GM12878 (cell line): ENCODE measurements around the gene NHSL2. TPM values are rescaled to one million over a fixed set of nuclear protein-coding genes. Genes with fewer than 3 reads are reported as not detected.

Experiments
- ATAC-seq: fragments of 200-7000 bp; cut with Tn5 transposase; 3 replicates; pipeline ENCODE4 v1.9.1; 2020; ENCODE audit warnings: mild to moderate bottlenecking, moderate library complexity
- BruUV-seq: library from RNA; stranded (reverse); fragments of 400-500 nt; replicated peaks from 2 replicates; lab custom pipeline; 2021; lab: Mats Ljungman, UMichigan
- CTCF ChIA-PET: fragments of 300-600 bp; sonication (Branson Sonifier 250); formaldehyde crosslinking; extraction: SDS; loops from one replicate; lab custom pipeline; 2021; ENCODE audit warnings: inconsistent platforms; lab: Yijun Ruan, JAX
- POLR2A ChIA-PET: fragments of 350-600 bp; formaldehyde crosslinking; extraction: SDS; loops from one replicate; lab custom pipeline; 2021; ENCODE audit warnings: inconsistent platforms; lab: Charles Lee
- RAD21 ChIA-PET: fragments of 300-600 bp; sonication (Branson Sonifier 250); formaldehyde crosslinking; loops from one replicate; lab custom pipeline; 2023; ENCODE audit warnings: antibody characterized with exemption; ENCODE audit not compliant: unreplicated experiment; lab: Charles Lee
- SMC1A ChIA-PET: fragments of 300-600 bp; sonication (Branson Sonifier 250); formaldehyde crosslinking; loops from one replicate; lab custom pipeline; 2023; ENCODE audit not compliant: unreplicated experiment, uncharacterized antibody; lab: Charles Lee
- DNase-seq: peaks from one replicate; pipeline ENCODE4 v3.0.0-alpha.2; 2011; ENCODE audit warnings: low read depth, low spot score
- FAIRE-seq: peaks from 3 replicates; lab custom pipeline; 2011; peaks lifted over from hg19 to GRCh38; lab: Jason Lieb, UNC
- H2AFZ ChIP-seq: 2 replicates; pipeline ENCODE4 v1.6.0; 2011; ENCODE audit warnings: low read depth, low read length, control low read depth; ENCODE audit not compliant: control insufficient read depth
- H3K27ac ChIP-seq: 2 replicates; pipeline ENCODE4 v1.5.1; 2011; ENCODE audit warnings: control low read depth; ENCODE audit not compliant: control insufficient read depth, insufficient read depth
- H3K27me3 ChIP-seq, 2 experiments: replicated peaks in 1 of 2; 2 replicates each; pipeline versions ENCODE4 v1.6.0 to v1.6.1; 2011; ENCODE audit warnings: low read length in 1 of 2; ENCODE audit not compliant: control insufficient read depth in 2 of 2, insufficient read depth in 2 of 2
- H3K36me3 ChIP-seq, 2 experiments: 2 replicates each; pipeline ENCODE4 v1.5.1; 2011; ENCODE audit warnings: low read length in 1 of 2; ENCODE audit not compliant: control insufficient read depth in 2 of 2, insufficient read depth in 2 of 2
- H3K4me1 ChIP-seq: 2 replicates; pipeline ENCODE4 v1.6.1; 2011; ENCODE audit warnings: mild to moderate bottlenecking, low read length, moderate library complexity, mixed read lengths; ENCODE audit not compliant: control insufficient read depth, insufficient read depth
- H3K4me2 ChIP-seq: 2 replicates; pipeline ENCODE4 v1.6.0; 2011; ENCODE audit warnings: control low read depth; ENCODE audit not compliant: control insufficient read depth, insufficient read depth
- H3K4me3 ChIP-seq: fragments of 200-600 bp; sonication (generic); 2 replicates; pipeline ENCODE4 v1.5.1; 2016
- H3K79me2 ChIP-seq: 2 replicates; pipeline ENCODE4 v1.6.0; 2011; ENCODE audit warnings: low read length; ENCODE audit not compliant: control insufficient read depth, insufficient read depth
- H3K9ac ChIP-seq: 2 replicates; pipeline ENCODE4 v1.8.0; 2011; ENCODE audit warnings: low read length, control low read depth, mixed read lengths; ENCODE audit not compliant: control insufficient read depth, insufficient read depth
- H3K9me3 ChIP-seq: replicated peaks from 3 replicates; pipeline ENCODE4 v1.5.1; 2011; ENCODE audit warnings: mild to moderate bottlenecking, low read length; ENCODE audit not compliant: control insufficient read depth, insufficient read depth
- H4K20me1 ChIP-seq: 2 replicates; pipeline ENCODE4 v1.6.0; 2011; ENCODE audit not compliant: control insufficient read depth, insufficient read depth
- E2F4 ChIP-seq: IDR thresholded peaks from 2 replicates; pipeline ENCODE4 v1.6.1; 2012; ENCODE audit warnings: low read depth, low read length, improper control_type of control experiment
- EZH2 ChIP-seq: IDR thresholded peaks from 2 replicates; pipeline ENCODE4 v1.6.1; 2012; ENCODE audit warnings: low read depth, mild to moderate bottlenecking, control low read depth, inconsistent platforms, low read length, borderline replicate concordance; ENCODE audit not compliant: control insufficient read depth
- HDAC2 ChIP-seq: fragments of 200-600 bp; sonication (generic); IDR thresholded peaks from 2 replicates; pipeline ENCODE4 v1.6.1; 2017
- IKZF1 ChIP-seq: fragments of 450-650 bp; conservative IDR thresholded peaks from 2 replicates; pipeline ENCODE4 v1.6.1; 2017; ENCODE audit warnings: antibody characterized with exemption, mild to moderate bottlenecking
- MYC ChIP-seq: IDR thresholded peaks from 2 replicates; pipeline ENCODE4 v1.6.1; 2011; ENCODE audit warnings: mild to moderate bottlenecking, low read length, moderate library complexity, inconsistent platforms; ENCODE audit not compliant: insufficient read depth, insufficient replicate concordance, insufficient read length, severe bottlenecking
- SUZ12 ChIP-seq: fragments of 200-600 bp; sonication (generic); IDR thresholded peaks from one replicate; pipeline ENCODE4 v1.6.1; 2018; ENCODE audit warnings: antibody characterized with exemption, mild to moderate bottlenecking; ENCODE audit not compliant: unreplicated experiment
- TARDBP ChIP-seq: IDR thresholded peaks from 2 replicates; pipeline ENCODE4 v1.6.1; 2016; ENCODE audit warnings: borderline replicate concordance
- USF1 ChIP-seq: IDR thresholded peaks from 2 replicates; pipeline ENCODE4 v1.6.1; 2011; ENCODE audit warnings: borderline replicate concordance, low read depth, mild to moderate bottlenecking, moderate library complexity, mixed read lengths, low read length; ENCODE audit not compliant: insufficient read depth; ENCODE audit errors: extremely low read length
- WGBS: methylation state at CpG from one replicate; pipeline ENCODE4 v1.1.6; 2016; ENCODE audit warnings: low lambda C conversion rate; ENCODE audit not compliant: insufficient replicate concordance, insufficient coverage; ENCODE audit errors: missing lambda C conversion rate; 5-methylcytosine and 5-hydroxymethylcytosine counted together
- in situ Hi-C: fragments of 300-500 bp; cut with MboI; formaldehyde crosslinking; loops from 9 replicates; pipeline ENCODE4 v1.14.3; 2018; ENCODE audit warnings: mixed read lengths
- intact Hi-C: fragments of 100-400 bp; cut with micrococcal nuclease; formaldehyde crosslinking; loops from one replicate; pipeline ENCODE4 v1.14.2; 2022; ENCODE audit not compliant: unreplicated experiment
- polyA plus RNA-seq, 11 experiments: library from polyadenylated mRNA; depleted of rRNA in 4 of 11; unstranded in 6 of 11; stranded (reverse) in 5 of 11; fragments of >200 nt; fragmentation: Nextera tagmentation in 4 of 11; fragmentation: Illumina TruSeq in 1 of 11; extraction: Ambion mirVana in 4 of 11; extraction: Trizol in 1 of 11; gene quantifications; 1 replicate in 1 of 11; 2 replicates in 10 of 11; pipeline versions ENCODE4 v1.2.1 to v1.2.3, GENCODE V29; 2011 to 2016; ENCODE audit warnings: inconsistent platforms in 2 of 11, missing spikeins in 2 of 11, low read depth in 1 of 11
- total RNA-seq, 4 experiments: library from RNA; depleted of rRNA in 3 of 4; stranded (reverse); fragments of >200 nt in 3 of 4; fragmentation: Illumina TruSeq in 1 of 4; extraction: Trizol in 1 of 4; gene quantifications; 2 replicates each; pipeline versions ENCODE4 v1.2.1 to v1.2.3, GENCODE V29; 2013 to 2021
- TF ChIP-seq, protein P1 (sequence below), 3 experiments: IDR thresholded peaks in 2 of 3; conservative IDR thresholded peaks in 1 of 3; 2 replicates each; pipeline ENCODE4 v1.5.1; 2011; ENCODE audit warnings: low read depth in 3 of 3, low read length in 3 of 3, mild to moderate bottlenecking in 3 of 3, control low read depth in 2 of 3, moderate library complexity in 2 of 3, inconsistent platforms in 1 of 3, mixed read lengths in 1 of 3; ENCODE audit not compliant: control insufficient read depth in 2 of 3, insufficient read depth in 1 of 3; ENCODE audit errors: extremely low read depth in 1 of 3

Gene NHSL2
- total and polyA plus RNA-seq, 10 of the 15 experiments (the other 5 are each of a cell fraction or from before 2014, with no cell fraction given): 0.05 to 0.53 (median 0.07) TPM; not detected in 2

- Histone ChIP-seq H3K27ac (no peak overlapping the region), H3K4me3 (no peak overlapping the region), H3K9ac (no peak overlapping the region), H2AFZ (no peak overlapping the region), H3K79me2 (no peaks in the 10 kb centered on the region), H3K9me3 (no peaks in the 10 kb centered on the region; the same call in 2 of the 3 replicates), H3K4me2 (no peak overlapping the region), H3K4me1 (0 out of 2 replicates have a peak, but pooled peaks cover 2% of the 10 kb centered on the region), H4K20me1 (no peaks in the 10 kb centered on the region), H3K36me3 (no peaks in the 10 kb centered on the region), H3K27me3 (peaks cover 0 to 8% of the 10 kb centered on the region in 2 experiments)
- in situ Hi-C loops (loop anchor here (5.0 kb wide), 2 partner anchors 107 to 132 kb away; no protein-coding TSS in a partner anchor), intact Hi-C loops (loop anchor here (5.0 kb wide), 1 partner anchor 53 kb away; the partner anchor contains the start of gene PIN4)
- CTCF ChIA-PET: interaction anchor here (1.0 to 9.8 kb wide), 2 partner anchors 108 to 129 kb away, joined by 3 to 81 read pairs; no protein-coding TSS in a partner anchor
- RAD21 ChIA-PET: no interaction called here
- POLR2A ChIA-PET: no interaction called here
- TF ChIP-seq, protein P1, sequence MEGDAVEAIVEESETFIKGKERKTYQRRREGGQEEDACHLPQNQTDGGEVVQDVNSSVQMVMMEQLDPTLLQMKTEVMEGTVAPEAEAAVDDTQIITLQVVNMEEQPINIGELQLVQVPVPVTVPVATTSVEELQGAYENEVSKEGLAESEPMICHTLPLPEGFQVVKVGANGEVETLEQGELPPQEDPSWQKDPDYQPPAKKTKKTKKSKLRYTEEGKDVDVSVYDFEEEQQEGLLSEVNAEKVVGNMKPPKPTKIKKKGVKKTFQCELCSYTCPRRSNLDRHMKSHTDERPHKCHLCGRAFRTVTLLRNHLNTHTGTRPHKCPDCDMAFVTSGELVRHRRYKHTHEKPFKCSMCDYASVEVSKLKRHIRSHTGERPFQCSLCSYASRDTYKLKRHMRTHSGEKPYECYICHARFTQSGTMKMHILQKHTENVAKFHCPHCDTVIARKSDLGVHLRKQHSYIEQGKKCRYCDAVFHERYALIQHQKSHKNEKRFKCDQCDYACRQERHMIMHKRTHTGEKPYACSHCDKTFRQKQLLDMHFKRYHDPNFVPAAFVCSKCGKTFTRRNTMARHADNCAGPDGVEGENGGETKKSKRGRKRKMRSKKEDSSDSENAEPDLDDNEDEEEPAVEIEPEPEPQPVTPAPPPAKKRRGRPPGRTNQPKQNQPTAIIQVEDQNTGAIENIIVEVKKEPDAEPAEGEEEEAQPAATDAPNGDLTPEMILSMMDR (IDR thresholded peaks at IDR 0.05 in 2 of 3, conservative IDR thresholded peaks at IDR 0.05 in 1 of 3; ENCODE audit: control insufficient read depth in 2 of 3, extremely low read depth in 1 of 3, insufficient read depth in 1 of 3, low read depth in 3 of 3, low read length in 3 of 3): peak in 1 of 3 experiments; percentile 21; a peak in 1 of 6 replicates
- no peak for TF ChIP-seq TARDBP
- SMC1A ChIA-PET: no interaction called here
- no peak for DNase-seq
- FAIRE-seq: no peak
- 48% methylated on average over 4 of the region's 6 CpGs for WGBS
- no TSS peak for BruUV-seq
- ATAC-seq: 0 out of 3 replicates have a peak, but pooled peaks have one; percentile 15
Measured at GRCh38 chrX:72128881-72129280, 218.2 kb downstream of the NHSL2 start.

GRCh38 chrX:72129661-72130060 is 219.0 kb downstream of the NHSL2 start:
- intact Hi-C loops: loop anchor here (5.0 kb wide), 1 partner anchor 53 kb away; the partner anchor contains the start of gene PIN4
- no peak for FAIRE-seq
- Histone ChIP-seq H3K27me3 (peaks cover 0 to 8% of the 10 kb centered on the region in 2 experiments), H3K9me3 (no peaks in the 10 kb centered on the region; the same call in 2 of the 3 replicates), H2AFZ (no peak overlapping the region), H3K36me3 (no peaks in the 10 kb centered on the region), H3K4me2 (no peak overlapping the region), H4K20me1 (no peaks in the 10 kb centered on the region), H3K4me1 (0 out of 2 replicates have a peak, but pooled peaks cover 2% of the 10 kb centered on the region), H3K27ac (no peak overlapping the region), H3K9ac (no peak overlapping the region), H3K4me3 (no peak overlapping the region), H3K79me2 (no peaks in the 10 kb centered on the region)
- in situ Hi-C loops: loop anchor here (5.0 kb wide), 2 partner anchors 107 to 132 kb away; no protein-coding TSS in a partner anchor
- POLR2A ChIA-PET: no interaction called here
- no peak for DNase-seq
- no TSS peak for BruUV-seq
- no peak for ATAC-seq
- SMC1A ChIA-PET: no interaction called here
- WGBS: 79% methylated on average over 15 of the region's 16 CpGs
- CTCF ChIA-PET: interaction anchor here (1.0 to 9.8 kb wide), 2 partner anchors 109 to 130 kb away, joined by 3 to 81 read pairs; no protein-coding TSS in a partner anchor
- RAD21 ChIA-PET: no interaction called here
- TF ChIP-seq MYC (no peak), EZH2 (no peak), USF1 (no peak), IKZF1 (no peak), E2F4 (no peak), SUZ12 (no peak), HDAC2 (no peak)
